ENCODE results near the gene KCNQ1OT1.

DNA sequence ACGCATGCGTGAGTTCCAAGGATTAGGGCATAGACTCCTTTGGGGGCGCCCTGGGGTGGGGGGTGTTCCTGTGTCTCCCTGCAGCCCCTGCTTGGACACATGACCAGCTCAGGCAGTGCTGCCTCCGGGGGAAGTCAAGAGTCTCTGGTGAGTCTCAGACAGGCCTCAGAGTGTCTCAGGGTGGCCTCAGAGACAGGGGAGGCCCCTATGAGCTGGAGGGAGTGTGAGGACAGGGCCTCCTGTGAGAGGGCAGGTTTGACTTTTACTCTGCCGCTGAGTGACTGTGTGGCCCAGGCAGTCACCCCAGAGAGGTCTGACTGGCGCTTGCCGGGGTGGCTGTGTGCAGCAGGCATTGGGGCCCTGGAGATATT is 41.2 kb upstream of the KCNQ1OT1 start:
- TF ChIP-seq, protein P1, sequence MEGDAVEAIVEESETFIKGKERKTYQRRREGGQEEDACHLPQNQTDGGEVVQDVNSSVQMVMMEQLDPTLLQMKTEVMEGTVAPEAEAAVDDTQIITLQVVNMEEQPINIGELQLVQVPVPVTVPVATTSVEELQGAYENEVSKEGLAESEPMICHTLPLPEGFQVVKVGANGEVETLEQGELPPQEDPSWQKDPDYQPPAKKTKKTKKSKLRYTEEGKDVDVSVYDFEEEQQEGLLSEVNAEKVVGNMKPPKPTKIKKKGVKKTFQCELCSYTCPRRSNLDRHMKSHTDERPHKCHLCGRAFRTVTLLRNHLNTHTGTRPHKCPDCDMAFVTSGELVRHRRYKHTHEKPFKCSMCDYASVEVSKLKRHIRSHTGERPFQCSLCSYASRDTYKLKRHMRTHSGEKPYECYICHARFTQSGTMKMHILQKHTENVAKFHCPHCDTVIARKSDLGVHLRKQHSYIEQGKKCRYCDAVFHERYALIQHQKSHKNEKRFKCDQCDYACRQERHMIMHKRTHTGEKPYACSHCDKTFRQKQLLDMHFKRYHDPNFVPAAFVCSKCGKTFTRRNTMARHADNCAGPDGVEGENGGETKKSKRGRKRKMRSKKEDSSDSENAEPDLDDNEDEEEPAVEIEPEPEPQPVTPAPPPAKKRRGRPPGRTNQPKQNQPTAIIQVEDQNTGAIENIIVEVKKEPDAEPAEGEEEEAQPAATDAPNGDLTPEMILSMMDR (IDR thresholded peaks at IDR 0.05; ENCODE audit: poor library complexity): no peak
- TF ChIP-seq EZH2 (IDR thresholded peaks at IDR 0.05; ENCODE audit: borderline replicate concordance): no peak

All from hepatocyte (in vitro differentiated cells).